WTC11 (cell line): ENCODE results near the gene SFXN1. TPM values are rescaled to one million over a fixed set of nuclear protein-coding genes. Genes with fewer than 3 reads are reported as not detected.

ENCODE experiments used
- RELA ChIP-seq: sonication (generic); formaldehyde crosslinking; IDR thresholded peaks from 2 replicates; pipeline ENCODE4 v1.8.1; 2022; ENCODE audit warnings: missing genetic modification reagents, mild to moderate bottlenecking, borderline replicate concordance
- ZNF317 ChIP-seq: sonication (generic); formaldehyde crosslinking; IDR thresholded peaks from 2 replicates; pipeline ENCODE4 v1.8.1; 2023; ENCODE audit warnings: low read depth, mild to moderate bottlenecking, moderate library complexity, missing genetic modification reagents, borderline replicate concordance
- total RNA-seq: library from RNA; stranded (reverse); gene quantifications from 3 replicates; pipeline ENCODE4 v1.2.3, GENCODE V29; 2021

The SFXN1 gene
- total RNA-seq, 1 experiment from 2014 or later, result 82.9 TPM

- no peak for TF ChIP-seq ZNF317 (CRISPR knock-in tag)
- no peak for TF ChIP-seq RELA (CRISPR knock-in tag)
Observed at GRCh38 chr5:175576591-175576990, 98.2 kb downstream of the SFXN1 start (continued).

Other genes starting within 250 kb of the SFXN1 start
- gene DRD1, start 34.4 kb upstream of the SFXN1 start, total RNA-seq, result 0.07 TPM in 2 of 3 replicates, not detected in the other
- 9.3 to 12.7 TPM (median 12.2 TPM) in 3 replicates for gene HRH2, start 179.5 kb downstream of the SFXN1 start, total RNA-seq